Neural crest cell (in vitro differentiated cells): ENCODE data around the gene MRGPRF. TPM values are rescaled to one million over a fixed set of nuclear protein-coding genes. Genes with fewer than 3 reads are reported as not detected.

ENCODE experiments used
- DNase-seq: peaks from one replicate; pipeline ENCODE4 v3.0.0; 2021; ENCODE audit warnings: low read depth, mixed read lengths, low spot score
- H3K27ac Mint-ChIP-seq: one replicate; pipeline ENCODE4 v1.8.0; 2021; ENCODE audit warnings: mild to moderate bottlenecking, mixed read lengths; ENCODE audit not compliant: unreplicated experiment
- H3K27me3 Mint-ChIP-seq: 2 replicates; pipeline ENCODE4 v1.8.0; 2021; ENCODE audit warnings: low read depth, mild to moderate bottlenecking, mixed read lengths
- H3K36me3 Mint-ChIP-seq: 2 replicates; pipeline ENCODE4 v1.8.0; 2021; ENCODE audit warnings: low read depth, mild to moderate bottlenecking, mixed read lengths
- H3K4me1 Mint-ChIP-seq: 2 replicates; pipeline ENCODE4 v1.8.0; 2021; ENCODE audit warnings: mixed read lengths
- H3K4me3 Mint-ChIP-seq: one replicate; pipeline ENCODE4 v1.8.0; 2021; ENCODE audit warnings: mild to moderate bottlenecking, mixed read lengths
- H3K9me3 Mint-ChIP-seq: 2 replicates; pipeline ENCODE4 v1.8.0; 2021; ENCODE audit warnings: mixed read lengths
- total RNA-seq: library from RNA; stranded (reverse); gene quantifications from 2 replicates; pipeline ENCODE4 v1.2.1, GENCODE V29; 2021
- TF ChIP-seq, protein P1 (sequence below): fragments of 200-600 bp; sonication (generic); conservative IDR thresholded peaks from 2 replicates; pipeline ENCODE4 v1.5.0; 2021; ENCODE audit warnings: antibody characterized with exemption, mild to moderate bottlenecking

MRGPRF gene
- total RNA-seq, 1 donor from 2014 or later: 0.23 TPM

DNA sequence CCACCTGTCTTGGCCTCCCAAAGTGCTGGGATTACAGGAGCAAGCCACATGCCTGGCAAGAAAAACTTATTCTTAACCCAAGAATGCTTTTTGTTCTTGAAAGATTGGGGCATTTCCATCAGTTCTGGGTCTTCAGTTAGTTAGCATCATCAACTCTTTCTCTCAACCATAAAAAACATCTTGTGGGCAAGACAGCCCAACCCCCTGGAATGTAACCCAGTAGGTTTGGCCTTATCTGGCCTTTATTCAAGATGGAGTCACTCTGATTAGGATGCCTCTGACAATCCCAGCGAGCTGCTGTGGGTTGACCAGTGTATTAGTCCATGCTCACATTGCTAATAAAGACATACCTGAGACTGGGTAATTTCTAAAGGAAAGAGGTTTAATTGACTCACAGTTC, 26.5 kb upstream of the MRGPRF start:
- H3K4me3 Mint-ChIP-seq: no peak overlapping the region
- peaks cover 3% of the 10 kb centered on the region for H3K27me3 Mint-ChIP-seq
- no peaks in the 10 kb centered on the region for H3K9me3 Mint-ChIP-seq

DNA sequence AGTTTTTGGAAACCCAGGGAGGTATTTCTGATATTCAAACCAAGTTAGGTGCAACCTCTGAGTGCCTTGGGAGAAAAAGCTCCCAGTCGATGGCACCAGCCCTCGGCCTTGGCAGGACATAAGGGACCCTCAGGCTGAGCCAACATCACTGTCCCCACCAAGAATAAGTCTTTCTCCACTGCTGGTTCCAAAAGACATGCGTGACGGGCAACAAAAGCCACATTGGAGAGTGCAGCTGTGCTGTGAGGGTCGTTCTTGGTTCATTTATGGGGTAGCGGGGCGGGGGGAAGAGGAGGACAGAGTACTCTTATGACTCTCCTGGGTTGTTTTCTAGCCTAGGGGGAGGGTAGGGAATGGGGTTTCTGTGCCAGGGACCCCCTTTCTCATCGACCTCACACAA, 24.5 kb upstream of the MRGPRF start:
- H3K4me1 Mint-ChIP-seq: peaks cover 3% of the 10 kb centered on the region
- no peaks in the 10 kb centered on the region for H3K9me3 Mint-ChIP-seq
- TF ChIP-seq, protein P1, sequence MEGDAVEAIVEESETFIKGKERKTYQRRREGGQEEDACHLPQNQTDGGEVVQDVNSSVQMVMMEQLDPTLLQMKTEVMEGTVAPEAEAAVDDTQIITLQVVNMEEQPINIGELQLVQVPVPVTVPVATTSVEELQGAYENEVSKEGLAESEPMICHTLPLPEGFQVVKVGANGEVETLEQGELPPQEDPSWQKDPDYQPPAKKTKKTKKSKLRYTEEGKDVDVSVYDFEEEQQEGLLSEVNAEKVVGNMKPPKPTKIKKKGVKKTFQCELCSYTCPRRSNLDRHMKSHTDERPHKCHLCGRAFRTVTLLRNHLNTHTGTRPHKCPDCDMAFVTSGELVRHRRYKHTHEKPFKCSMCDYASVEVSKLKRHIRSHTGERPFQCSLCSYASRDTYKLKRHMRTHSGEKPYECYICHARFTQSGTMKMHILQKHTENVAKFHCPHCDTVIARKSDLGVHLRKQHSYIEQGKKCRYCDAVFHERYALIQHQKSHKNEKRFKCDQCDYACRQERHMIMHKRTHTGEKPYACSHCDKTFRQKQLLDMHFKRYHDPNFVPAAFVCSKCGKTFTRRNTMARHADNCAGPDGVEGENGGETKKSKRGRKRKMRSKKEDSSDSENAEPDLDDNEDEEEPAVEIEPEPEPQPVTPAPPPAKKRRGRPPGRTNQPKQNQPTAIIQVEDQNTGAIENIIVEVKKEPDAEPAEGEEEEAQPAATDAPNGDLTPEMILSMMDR: no peak
- no peak overlapping the region for H3K27ac Mint-ChIP-seq
- no peak overlapping the region for H3K4me3 Mint-ChIP-seq
- H3K36me3 Mint-ChIP-seq: no peaks in the 10 kb centered on the region
- no peak for DNase-seq
- H3K27me3 Mint-ChIP-seq: no peaks in the 10 kb centered on the region

More for the DNA sequence above, 26.5 kb upstream of the MRGPRF start:
- Mint-ChIP-seq H3K36me3 (no peaks in the 10 kb centered on the region), H3K4me1 (peaks cover 8% of the 10 kb centered on the region), H3K27ac (no peak overlapping the region)
- DNase-seq: no peak
- TF ChIP-seq, protein P1: no peak

DNA sequence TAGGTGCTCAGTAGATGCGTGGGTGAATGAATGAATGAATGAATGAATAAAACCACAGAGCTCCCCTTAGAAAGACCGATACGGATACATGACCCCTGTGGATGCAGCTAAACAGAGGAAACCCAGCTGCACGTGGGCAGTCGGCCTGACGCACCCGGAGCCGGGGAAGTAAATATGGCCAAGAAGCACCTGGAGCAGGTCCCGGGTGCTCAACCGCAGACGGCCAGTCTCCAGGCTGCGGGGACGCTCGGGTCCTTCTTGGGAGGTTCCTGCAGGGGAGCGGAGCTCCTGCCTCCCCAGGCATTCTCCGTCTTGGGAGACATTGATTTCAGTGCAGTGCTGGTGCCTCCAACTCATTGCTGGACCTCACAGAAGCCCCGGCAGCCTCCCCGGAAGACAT, 24.0 kb upstream of the MRGPRF start:
- H3K36me3 Mint-ChIP-seq: no peaks in the 10 kb centered on the region
- DNase-seq: no peak
- no peak overlapping the region for H3K27ac Mint-ChIP-seq
- no peaks in the 10 kb centered on the region for H3K9me3 Mint-ChIP-seq
- TF ChIP-seq, protein P1: no peak
- peaks cover 3% of the 10 kb centered on the region for H3K4me1 Mint-ChIP-seq
- no peaks in the 10 kb centered on the region for H3K27me3 Mint-ChIP-seq
- H3K4me3 Mint-ChIP-seq: no peak overlapping the region

DNA sequence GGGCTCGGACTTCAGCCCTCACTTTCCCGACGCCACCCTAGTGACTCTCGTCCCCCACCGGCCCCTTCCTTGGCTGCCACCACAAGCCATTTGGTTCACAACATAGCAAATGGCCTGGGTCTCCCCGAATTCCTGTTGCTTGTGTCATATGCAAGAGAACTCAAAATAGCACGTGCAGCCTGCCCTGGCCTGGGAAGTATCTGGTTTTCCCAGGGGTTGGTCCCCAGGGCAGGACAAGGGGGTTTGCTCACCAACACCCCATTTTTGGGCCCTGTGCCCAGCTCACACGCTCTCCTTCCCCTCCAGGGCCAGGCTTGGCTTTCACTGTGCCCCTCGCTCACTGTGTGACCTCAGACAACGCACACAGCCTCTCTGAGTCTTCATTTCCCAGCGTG, 22.9 kb upstream of the MRGPRF start:
- Mint-ChIP-seq H3K27ac (peak overlapping the region; percentile 27), H3K9me3 (no peaks in the 10 kb centered on the region), H3K4me3 (no peak overlapping the region), H3K27me3 (no peaks in the 10 kb centered on the region), H3K36me3 (no peaks in the 10 kb centered on the region), H3K4me1 (peaks cover 3% of the 10 kb centered on the region)
- TF ChIP-seq, protein P1: no peak
- no peak for DNase-seq

DNA sequence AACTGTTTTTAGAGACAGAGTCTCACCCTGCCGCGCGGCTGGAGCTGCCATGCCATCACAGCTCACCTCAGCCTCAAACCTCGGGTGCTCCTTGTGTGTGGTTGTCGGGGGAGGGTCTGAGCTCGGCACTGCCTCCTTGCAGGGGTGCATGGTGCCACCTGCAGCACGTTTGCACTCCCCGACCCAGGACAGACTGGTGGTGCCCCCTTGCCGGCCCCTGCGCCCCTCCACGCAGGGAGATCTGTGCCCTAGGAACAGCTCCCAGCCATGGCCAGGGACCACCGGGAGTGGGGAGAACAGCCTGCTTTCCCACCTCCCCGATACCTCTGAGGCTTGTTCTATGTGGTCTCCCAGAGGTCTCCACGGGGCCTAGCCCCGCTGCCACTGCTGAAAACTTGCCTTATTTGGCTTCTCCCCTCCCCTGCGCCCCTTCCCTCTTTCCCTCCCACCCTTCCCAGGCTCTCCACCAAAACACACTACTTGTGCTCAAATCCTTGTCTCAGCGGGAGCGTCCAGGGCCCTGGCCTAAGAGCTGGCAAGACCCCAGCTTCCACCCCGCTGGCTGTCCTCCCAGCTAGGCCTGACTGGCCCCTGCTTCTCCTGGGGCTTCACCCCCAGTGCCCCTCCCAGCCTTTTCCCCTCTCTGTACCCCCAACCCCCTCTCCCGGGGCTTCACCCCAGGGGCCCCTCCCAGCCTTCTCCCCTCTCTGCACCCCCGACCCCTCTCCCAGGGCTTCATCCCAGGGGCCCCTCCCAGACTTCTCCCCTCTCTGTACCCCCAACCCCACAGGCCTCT, 22.3 kb upstream of the MRGPRF start:
- Mint-ChIP-seq H3K27ac (no peak overlapping the region), H3K9me3 (no peaks in the 10 kb centered on the region), H3K27me3 (no peaks in the 10 kb centered on the region), H3K4me1 (no peaks in the 10 kb centered on the region), H3K4me3 (no peak overlapping the region), H3K36me3 (no peaks in the 10 kb centered on the region)
- TF ChIP-seq, protein P1: no peak
- DNase-seq: no peak
